HepG2 (cell line): ENCODE measurements around the gene ZNF839. TPM values are rescaled to one million over a fixed set of nuclear protein-coding genes. Genes with fewer than 3 reads are reported as not detected.
A peak's percentile ranks its signal among the peaks of the same experiment; 100 is the strongest.

Source experiments
- ATF2 ChIP-seq: sonication (generic); formaldehyde crosslinking; IDR thresholded peaks from 2 replicates; pipeline ENCODE4 v1.4.0; 2020; ENCODE audit warnings: missing genetic modification reagents
- BCL6 ChIP-seq: IDR thresholded peaks from 2 replicates; pipeline ENCODE4 v1.6.1; 2016; ENCODE audit warnings: missing genetic modification reagents, missing compliant biosample characterization
- BRD4 ChIP-seq: sonication (generic); formaldehyde crosslinking; IDR thresholded peaks from 2 replicates; pipeline ENCODE4 v1.4.0; 2020; ENCODE audit warnings: missing genetic modification reagents
- CBFB ChIP-seq: sonication (generic); formaldehyde crosslinking; IDR thresholded peaks from 2 replicates; pipeline ENCODE4 v1.4.0; 2020; ENCODE audit warnings: missing genetic modification reagents
- DRAP1 ChIP-seq: IDR thresholded peaks from 2 replicates; pipeline ENCODE4 v1.6.1; 2016; ENCODE audit warnings: missing genetic modification reagents, missing compliant biosample characterization
- FOXP4 ChIP-seq: sonication (generic); formaldehyde crosslinking; IDR thresholded peaks from 2 replicates; pipeline ENCODE4 v1.4.0; 2020; ENCODE audit warnings: missing genetic modification reagents
- GRHL1 ChIP-seq: sonication (generic); formaldehyde crosslinking; conservative IDR thresholded peaks from 2 replicates; pipeline ENCODE4 v1.8.0; 2022; ENCODE audit warnings: missing genetic modification reagents
- HNRNPL ChIP-seq: fragments of 200-400 bp; formaldehyde crosslinking; IDR thresholded peaks from 2 replicates; pipeline ENCODE4 v1.6.1; 2017; ENCODE audit warnings: mild to moderate bottlenecking, low read depth, low read length
- KLF9 ChIP-seq: IDR thresholded peaks from 2 replicates; pipeline ENCODE4 v1.6.1; 2016; ENCODE audit warnings: low read depth
- MEF2D ChIP-seq: sonication (generic); formaldehyde crosslinking; IDR thresholded peaks from 2 replicates; pipeline ENCODE4 v1.5.1; 2020; ENCODE audit warnings: mild to moderate bottlenecking, missing genetic modification reagents
- NCOA1 ChIP-seq: sonication (generic); formaldehyde crosslinking; IDR thresholded peaks from 2 replicates; pipeline ENCODE4 v1.9.0; 2021; ENCODE audit warnings: missing genetic modification reagents
- NR2F6 ChIP-seq, 2 experiments: IDR thresholded peaks; 2 replicates each; pipeline ENCODE4 v1.6.1; 2016; ENCODE audit warnings: antibody characterized with exemption in 1 of 2, mild to moderate bottlenecking in 1 of 2
- POLR2AphosphoS5 ChIP-seq: IDR thresholded peaks from 2 replicates; pipeline ENCODE4 v1.6.1; 2012; ENCODE audit warnings: low read depth, low read length
- RFX5 ChIP-seq: IDR thresholded peaks from 2 replicates; pipeline ENCODE4 v1.6.1; 2011; ENCODE audit warnings: low read depth, low read length, improper control_type of control experiment
- SIN3A ChIP-seq: IDR thresholded peaks from 2 replicates; pipeline ENCODE4 v1.6.1; 2011; ENCODE audit warnings: low read depth, mild to moderate bottlenecking, control low read depth, low read length, borderline replicate concordance
- SRY ChIP-seq: sonication (generic); formaldehyde crosslinking; IDR thresholded peaks from 2 replicates; pipeline ENCODE4 v1.8.0; 2022; ENCODE audit warnings: mild to moderate bottlenecking, missing genetic modification reagents
- SSRP1 ChIP-seq: IDR thresholded peaks from 2 replicates; pipeline ENCODE4 v1.6.1; 2016; ENCODE audit warnings: control low read depth
- STAT5B ChIP-seq: sonication (generic); formaldehyde crosslinking; IDR thresholded peaks from 2 replicates; pipeline ENCODE4 v1.4.0; 2020; ENCODE audit warnings: missing genetic modification reagents
- TBX2 ChIP-seq: sonication (generic); formaldehyde crosslinking; IDR thresholded peaks from 2 replicates; pipeline ENCODE4 v1.5.0; 2020; ENCODE audit warnings: missing genetic modification reagents, mild to moderate bottlenecking, borderline replicate concordance
- TEAD2 ChIP-seq: sonication (generic); formaldehyde crosslinking; IDR thresholded peaks from 2 replicates; pipeline ENCODE4 v1.9.0; 2021; ENCODE audit warnings: missing genetic modification reagents
- ZFP36 ChIP-seq: fragments of 150-350 bp; IDR thresholded peaks from 2 replicates; pipeline ENCODE4 v1.6.1; 2018; ENCODE audit warnings: borderline replicate concordance, low read length, low read depth; ENCODE audit not compliant: partially characterized antibody
- ZNF136 ChIP-seq: sonication (generic); formaldehyde crosslinking; IDR thresholded peaks from 2 replicates; pipeline ENCODE4 v1.8.1; 2022; ENCODE audit warnings: low read depth, mild to moderate bottlenecking, moderate library complexity, missing genetic modification reagents
- ZNF292 ChIP-seq: sonication (generic); formaldehyde crosslinking; IDR thresholded peaks from 2 replicates; pipeline ENCODE4 v1.8.1; 2022; ENCODE audit warnings: mild to moderate bottlenecking, low read depth, missing genetic modification reagents, borderline replicate concordance
- ZNF343 ChIP-seq: sonication (generic); formaldehyde crosslinking; IDR thresholded peaks from 2 replicates; pipeline ENCODE4 v1.4.0; 2020; ENCODE audit warnings: mild to moderate bottlenecking, missing genetic modification reagents
- ZNF605 ChIP-seq: sonication (generic); formaldehyde crosslinking; IDR thresholded peaks from 2 replicates; pipeline ENCODE4 v1.8.0; 2022; ENCODE audit warnings: mild to moderate bottlenecking, missing genetic modification reagents
- ZNF850 ChIP-seq: sonication (generic); formaldehyde crosslinking; conservative IDR thresholded peaks from 2 replicates; pipeline ENCODE4 v1.9.0; 2021; ENCODE audit warnings: mild to moderate bottlenecking, missing genetic modification reagents
- polyA plus RNA-seq, 8 experiments: library from polyadenylated mRNA; depleted of rRNA in 3 of 8; stranded (reverse) in 7 of 8; unstranded in 1 of 8; fragments of >200 nt; fragmentation: Illumina TruSeq in 4 of 8; extraction: Trizol in 4 of 8; gene quantifications; 2 replicates each; pipeline versions ENCODE4 v1.2.1 to v1.2.3, GENCODE V29; 2011 to 2016; ENCODE audit warnings: low read depth in 4 of 8, missing spikeins in 1 of 8, mixed read lengths in 1 of 8; ENCODE audit not compliant: insufficient read depth in 1 of 8
- total RNA-seq, 5 experiments: library from RNA; depleted of rRNA; stranded (reverse); fragments of >200 nt; fragmentation: Illumina TruSeq; extraction: Trizol; gene quantifications; 2 replicates each; pipeline ENCODE4 v1.2.3, GENCODE V29; 2016; ENCODE audit warnings: low read depth in 1 of 5

Gene ZNF839
- total and polyA plus RNA-seq, 2 of the 13 experiments (the other 11 are each of a cell fraction or from before 2014, with no cell fraction given) = 11.1 to 12.8 TPM

- TF ChIP-seq BRD4 (CRISPR knock-in tag) (no peak), GRHL1 (CRISPR knock-in tag) (no peak), NCOA1 (CRISPR knock-in tag) (no peak), SRY (no peak; the same call in 1 of the 2 replicates), SSRP1 (CRISPR knock-in tag) (no peak), ZNF136 (CRISPR knock-in tag) (0 out of 2 replicates have a peak, but pooled peaks have one; percentile 41), SIN3A (no peak), FOXP4 (no peak; the same call in none of the 2 replicates), ZNF605 (CRISPR knock-in tag) (peak; percentile 71; the same call in 1 of the 2 replicates), RFX5 (no peak), TEAD2 (CRISPR knock-in tag) (no peak), HNRNPL (no peak), TBX2 (peak; percentile 78), STAT5B (CRISPR knock-in tag) (no peak), POLR2AphosphoS5 (peak; percentile 37), ZNF292 (CRISPR knock-in tag) (peak; percentile 62; the same call in 1 of the 2 replicates), ATF2 (CRISPR knock-in tag) (peak; percentile 59; the same call in 1 of the 2 replicates), ZFP36 (no peak), KLF9 (CRISPR knock-in tag) (no peak), NR2F6 (IDR thresholded peaks at IDR 0.05) (peak; percentile 31; the same call in 1 of the 2 replicates), NR2F6 (CRISPR knock-in tag; IDR thresholded peaks at IDR 0.05) (peak; percentile 62), CBFB (CRISPR knock-in tag) (peak; percentile 90), MEF2D (CRISPR knock-in tag) (peak; percentile 76; the same call in 1 of the 2 replicates), ZNF343 (CRISPR knock-in tag) (peak; percentile 98), ZNF850 (no peak), DRAP1 (CRISPR knock-in tag) (peak; percentile 48; the same call in 1 of the 2 replicates), BCL6 (CRISPR knock-in tag) (peak; percentile 43; the same call in 1 of the 2 replicates)
Observed at GRCh38 chr14:102316743-102317563, 2.6 kb upstream of the ZNF839 start (continued).
